H54 (cell line): Measurements from ENCODE around the gene C10orf90.

Experiments
- DNase-seq: peaks from one replicate; pipeline ENCODE4 v3.0.0; 2011; ENCODE audit warnings: low spot score, mixed read lengths; ENCODE audit not compliant: insufficient read length
- FAIRE-seq: peaks from 3 replicates; lab custom pipeline; 2011; peaks lifted over from hg19 to GRCh38; lab: Jason Lieb, UNC
- POLR2A ChIP-seq: IDR thresholded peaks from 2 replicates; pipeline ENCODE4 v1.6.1; 2011; ENCODE audit warnings: low read depth, mild to moderate bottlenecking, low read length

Gene C10orf90

GRCh38 chr10:126596472-126597016 is 73.9 kb downstream of the C10orf90 start:
- no peak for TF ChIP-seq POLR2A
- no peak for FAIRE-seq

DNA sequence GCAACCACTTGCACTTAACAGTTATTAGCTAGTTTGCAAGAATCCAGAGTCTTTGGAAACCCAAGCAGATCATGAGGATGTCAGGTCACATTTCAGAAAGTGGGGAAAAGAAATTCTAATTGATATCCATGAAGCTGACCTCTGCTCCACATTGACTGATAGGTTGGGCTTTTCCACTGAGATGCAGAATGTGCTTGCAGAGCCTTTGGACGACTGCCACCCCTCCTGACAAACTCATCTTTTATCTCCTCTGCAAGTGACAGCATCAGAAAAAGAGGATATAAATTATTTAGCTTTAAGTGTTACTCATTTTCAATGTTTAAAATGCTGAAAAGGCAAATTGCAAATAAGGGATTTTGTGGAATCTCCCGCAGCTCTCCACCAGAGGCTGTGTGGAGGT is 75.3 kb downstream of the C10orf90 start:
- no peak for TF ChIP-seq POLR2A
- no peak for DNase-seq
- FAIRE-seq, result no peak

More at GRCh38 chr10:126596472-126597016, 73.9 kb downstream of the C10orf90 start:
- no peak for DNase-seq

- no peak for TF ChIP-seq POLR2A
- DNase-seq, result no peak
- FAIRE-seq, result no peak
These were observed 76.4 kb downstream of the C10orf90 start for GRCh38 chr10:126593968-126594701.

DNA sequence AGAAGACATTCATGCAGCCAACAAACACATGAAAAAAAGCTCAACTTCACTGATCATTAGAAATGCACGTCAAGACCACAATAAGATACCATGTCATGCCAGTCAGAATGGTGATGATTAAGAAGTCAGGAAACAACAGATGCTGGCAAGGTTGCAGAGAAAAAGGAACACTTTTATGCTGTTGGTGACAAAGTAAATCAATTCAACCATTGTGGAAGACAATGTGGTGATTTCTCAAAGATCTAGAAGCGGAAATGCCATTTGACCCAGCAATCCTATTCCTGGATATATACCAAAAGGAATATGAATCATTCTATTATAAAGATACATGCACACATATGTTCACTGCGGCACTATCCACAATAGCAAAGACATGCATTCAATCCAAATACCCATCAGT is 77.6 kb downstream of the C10orf90 start:
- no peak for TF ChIP-seq POLR2A
- DNase-seq, result no peak
- FAIRE-seq, result no peak

- FAIRE-seq (no peak), DNase-seq (no peak)
- TF ChIP-seq POLR2A, result no peak
These were observed 82.5 kb downstream of the C10orf90 start for GRCh38 chr10:126588024-126588423.

DNA sequence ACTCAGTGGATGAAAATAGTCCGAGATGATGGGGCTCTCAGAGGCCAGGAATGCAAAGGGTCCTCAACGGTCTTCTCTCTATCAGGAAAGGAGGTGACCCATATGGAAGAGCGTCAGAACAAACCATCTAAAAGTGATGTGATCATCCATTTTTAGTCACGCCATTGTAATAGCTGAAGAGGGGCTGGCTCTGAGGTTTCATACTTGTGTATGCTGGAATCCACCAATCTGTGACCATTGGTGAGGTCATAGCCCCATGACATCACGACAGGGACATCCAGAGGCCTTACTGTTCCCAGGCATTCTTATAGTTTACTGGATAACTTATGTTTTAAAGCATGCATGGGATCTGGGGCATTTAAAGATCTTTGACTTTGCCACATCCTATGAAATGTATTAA is 83.6 kb downstream of the C10orf90 start:
- DNase-seq (no peak), FAIRE-seq (no peak)
- TF ChIP-seq POLR2A, result no peak

DNA sequence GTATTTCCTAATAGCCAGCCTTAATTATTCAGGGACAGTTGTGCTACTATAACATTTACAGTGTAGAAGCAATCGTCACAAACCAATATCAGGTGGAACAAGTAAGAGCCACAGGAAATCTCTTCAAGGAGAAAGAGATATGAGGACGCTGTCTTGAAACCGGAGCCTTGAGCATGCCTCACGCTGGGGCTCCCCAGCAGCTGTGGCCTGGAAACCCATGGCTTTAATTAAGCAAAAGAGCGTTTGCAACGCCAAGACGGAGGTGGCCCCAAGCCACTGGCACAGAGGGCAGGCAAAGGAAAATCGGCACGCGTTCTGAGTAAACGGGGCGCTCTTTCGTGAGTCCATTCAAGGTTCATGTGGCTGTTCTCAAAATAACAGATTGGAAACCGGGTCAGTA is 84.4 kb downstream of the C10orf90 start:
- FAIRE-seq (no peak), DNase-seq (no peak)
- TF ChIP-seq POLR2A, result no peak

GRCh38 chr10:126585249-126586017 is 85.1 kb downstream of the C10orf90 start:
- FAIRE-seq, result no peak
- TF ChIP-seq POLR2A, result no peak
- no peak for DNase-seq

- FAIRE-seq (no peak), DNase-seq (no peak)
- TF ChIP-seq POLR2A, result no peak
These were observed 85.7 kb downstream of the C10orf90 start for GRCh38 chr10:126584836-126585235.

- DNase-seq (no peak), FAIRE-seq (no peak)
- TF ChIP-seq POLR2A, result no peak
These were observed 86.8 kb downstream of the C10orf90 start for GRCh38 chr10:126583552-126584200.

GRCh38 chr10:126581648-126582046 is 88.8 kb downstream of the C10orf90 start:
- no peak for TF ChIP-seq POLR2A
- DNase-seq (no peak), FAIRE-seq (no peak)

GRCh38 chr10:126580873-126581647 is 89.4 kb downstream of the C10orf90 start:
- TF ChIP-seq POLR2A, result no peak
- FAIRE-seq, result no peak
- no peak for DNase-seq

GRCh38 chr10:126576336-126576735 is 94.2 kb downstream of the C10orf90 start:
- no peak for TF ChIP-seq POLR2A
- DNase-seq (no peak), FAIRE-seq (no peak)
